ENCODE data around the gene FITM1. TPM values are rescaled to one million over a fixed set of nuclear protein-coding genes. Genes with fewer than 3 reads are reported as not detected.

FITM1 gene
- total RNA-seq, 1 experiment from 2014 or later = not detected

- H3K36me3 ChIP-seq = peaks cover 62% of the 10 kb centered on the region
- H3K27me3 ChIP-seq (replicated peaks) = no peaks in the 10 kb centered on the region
- H3K9me3 ChIP-seq (replicated peaks) = no peaks in the 10 kb centered on the region
- peaks cover 9% of the 10 kb centered on the region for H3K4me1 ChIP-seq (replicated peaks)
- H3K27ac ChIP-seq = peak overlapping the region; percentile 43
- no peak overlapping the region for H3K4me3 ChIP-seq
- DNase-seq (ENCODE audit: low read depth in 1 of 2, low spot score in 2 of 2) = no peak
Measured at GRCh38 chr14:24179294-24179960, 49.0 kb downstream of the FITM1 start.

DNA sequence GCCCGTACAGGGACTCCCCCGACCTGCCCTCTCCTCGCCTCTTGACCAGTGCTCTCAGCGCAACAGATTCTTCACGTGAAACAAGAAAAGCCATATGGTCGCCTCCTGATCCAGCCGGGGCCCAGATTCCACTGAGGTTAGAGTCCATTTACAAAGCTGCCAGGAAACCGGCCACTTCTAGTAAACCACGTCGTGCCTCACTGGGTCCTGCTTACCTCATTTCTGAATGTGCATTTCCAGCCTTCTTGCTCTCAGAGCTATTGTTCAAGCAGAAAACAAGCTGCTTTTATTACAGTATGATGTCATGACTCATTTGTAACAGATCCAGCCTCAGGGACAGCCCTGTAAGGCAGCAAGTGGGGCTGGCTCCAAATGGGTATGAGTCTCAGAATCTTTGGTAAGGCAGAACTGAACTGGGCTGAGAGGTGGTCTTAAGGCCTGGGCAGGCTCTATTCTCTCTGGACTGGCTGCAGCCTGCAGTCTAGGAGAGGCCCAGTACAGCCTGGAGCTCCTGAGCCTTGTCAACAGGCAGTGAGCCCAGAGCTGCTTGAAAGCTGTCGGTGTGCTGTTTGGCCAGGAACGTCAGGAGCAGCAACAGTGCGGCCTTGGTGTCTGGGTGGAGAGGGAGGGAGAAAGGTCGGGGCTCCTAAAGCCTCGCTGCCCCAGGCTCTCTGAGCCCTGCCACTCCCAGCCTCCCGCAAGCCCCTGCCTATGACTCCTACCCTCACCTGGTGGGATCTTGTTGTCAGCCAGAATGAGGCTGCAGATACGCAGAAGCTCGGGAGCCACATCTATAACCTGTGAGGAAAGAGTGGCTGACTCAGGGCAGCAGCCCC is 49.7 kb downstream of the FITM1 start:
- H3K27ac ChIP-seq = peak overlapping the region; percentile 43
- H3K36me3 ChIP-seq = peaks cover 70% of the 10 kb centered on the region

GRCh38 chr14:24181371-24182077 is 51.1 kb downstream of the FITM1 start:
- no peaks in the 10 kb centered on the region for H3K9me3 ChIP-seq (replicated peaks)
- H3K36me3 ChIP-seq = peaks cover 80% of the 10 kb centered on the region
- H3K27ac ChIP-seq = no peak overlapping the region
- no peak for DNase-seq (ENCODE audit: low read depth in 1 of 2, low spot score in 2 of 2)
- H3K27me3 ChIP-seq (replicated peaks) = no peaks in the 10 kb centered on the region
- H3K4me3 ChIP-seq = no peak overlapping the region
- peaks cover 9% of the 10 kb centered on the region for H3K4me1 ChIP-seq (replicated peaks)

More for the DNA sequence above, 49.7 kb downstream of the FITM1 start:
- Histone ChIP-seq H3K4me1 (replicated peaks) (peaks cover 9% of the 10 kb centered on the region), H3K4me3 (no peak overlapping the region), H3K9me3 (replicated peaks) (no peaks in the 10 kb centered on the region), H3K27me3 (replicated peaks) (no peaks in the 10 kb centered on the region)
- no peak for DNase-seq (ENCODE audit: low read depth in 1 of 2, low spot score in 2 of 2)

Other genes with a start within 250 kb of the FITM1 start
- 42.8 and 58.2 TPM in 2 replicates for gene DHRS4, start 176.9 kb upstream of the FITM1 start, total RNA-seq (2014; rRNA removed; shearing (Covaris generic))
- gene DHRS4L2, start 141.7 kb upstream of the FITM1 start, total RNA-seq (2014; rRNA removed; shearing (Covaris generic)) = 4.9 and 15.1 TPM in 2 replicates
- gene CARMIL3, start 78.7 kb upstream of the FITM1 start, total RNA-seq (2014; rRNA removed; shearing (Covaris generic)) = not detected in 2 replicates
- not detected in 2 replicates for gene CPNE6, start 59.1 kb upstream of the FITM1 start, total RNA-seq (2014; rRNA removed; shearing (Covaris generic))
- 4.8 and 5.3 TPM in 2 replicates for gene PCK2, start 36.3 kb upstream of the FITM1 start, total RNA-seq (2014; rRNA removed; shearing (Covaris generic))
- 43.1 and 44.0 TPM in 2 replicates for gene DCAF11, start 15.9 kb upstream of the FITM1 start, total RNA-seq (2014; rRNA removed; shearing (Covaris generic))
- gene NRL, start 15.7 kb upstream of the FITM1 start, total RNA-seq (2014; rRNA removed; shearing (Covaris generic)) = 1.4 TPM in 1 of 2 replicates, not detected in the other
- gene PSME1, start 5.5 kb downstream of the FITM1 start, total RNA-seq (2014; rRNA removed; shearing (Covaris generic)) = 168 and 199 TPM in 2 replicates
- gene EMC9, start 10.9 kb downstream of the FITM1 start, total RNA-seq (2014; rRNA removed; shearing (Covaris generic)) = 11.1 and 24.5 TPM in 2 replicates
- gene PSME2, start 16.0 kb downstream of the FITM1 start, total RNA-seq (2014; rRNA removed; shearing (Covaris generic)) = 161 and 167 TPM in 2 replicates
- gene RNF31, start 16.8 kb downstream of the FITM1 start, total RNA-seq (2014; rRNA removed; shearing (Covaris generic)) = 40.3 and 135 TPM in 2 replicates
- 21.8 and 24.3 TPM in 2 replicates for gene IRF9, start 30.6 kb downstream of the FITM1 start, total RNA-seq (2014; rRNA removed; shearing (Covaris generic))
- gene REC8, start 41.4 kb downstream of the FITM1 start, total RNA-seq (2014; rRNA removed; shearing (Covaris generic)) = 0.47 and 6.8 TPM in 2 replicates
- gene IPO4, start 58.2 kb downstream of the FITM1 start, total RNA-seq (2014; rRNA removed; shearing (Covaris generic)) = 25.1 and 27.6 TPM in 2 replicates
- gene TM9SF1, start 64.8 kb downstream of the FITM1 start, total RNA-seq (2014; rRNA removed; shearing (Covaris generic)) = 60.3 and 60.5 TPM in 2 replicates
- not detected in 2 replicates for gene TSSK4, start 75.0 kb downstream of the FITM1 start, total RNA-seq (2014; rRNA removed; shearing (Covaris generic))
- 23.0 and 29.9 TPM in 2 replicates for gene CHMP4A, start 82.8 kb downstream of the FITM1 start, total RNA-seq (2014; rRNA removed; shearing (Covaris generic))
- 13.6 and 30.8 TPM in 2 replicates for gene MDP1, start 85.4 kb downstream of the FITM1 start, total RNA-seq (2014; rRNA removed; shearing (Covaris generic))
- 234 and 316 TPM in 2 replicates for gene NEDD8, start 101.7 kb downstream of the FITM1 start, total RNA-seq (2014; rRNA removed; shearing (Covaris generic))
- gene GMPR2, start 102.3 kb downstream of the FITM1 start, total RNA-seq (2014; rRNA removed; shearing (Covaris generic)) = 46.1 and 64.8 TPM in 2 replicates
- gene TINF2, start 112.0 kb downstream of the FITM1 start, total RNA-seq (2014; rRNA removed; shearing (Covaris generic)) = 31.1 and 53.0 TPM in 2 replicates
- gene TGM1, start 132.5 kb downstream of the FITM1 start, total RNA-seq (2014; rRNA removed; shearing (Covaris generic)) = 0.76 TPM in 1 of 2 replicates, not detected in the other
- gene RABGGTA, start 140.9 kb downstream of the FITM1 start, total RNA-seq (2014; rRNA removed; shearing (Covaris generic)) = 18.0 and 30.4 TPM in 2 replicates
- gene DHRS1, start 169.1 kb downstream of the FITM1 start, total RNA-seq (2014; rRNA removed; shearing (Covaris generic)) = 5.4 and 20.5 TPM in 2 replicates
- 15.3 and 16.2 TPM in 2 replicates for gene NOP9, start 169.2 kb downstream of the FITM1 start, total RNA-seq (2014; rRNA removed; shearing (Covaris generic))
- not detected in 2 replicates for gene CIDEB, start 177.3 kb downstream of the FITM1 start, total RNA-seq (2014; rRNA removed; shearing (Covaris generic))
- 3.1 and 10.1 TPM in 2 replicates for gene LTB4R2, start 179.5 kb downstream of the FITM1 start, total RNA-seq (2014; rRNA removed; shearing (Covaris generic))
- 0.81 and 2.1 TPM in 2 replicates for gene LTB4R, start 180.8 kb downstream of the FITM1 start, total RNA-seq (2014; rRNA removed; shearing (Covaris generic))
- gene ADCY4, start 204.4 kb downstream of the FITM1 start, total RNA-seq (2014; rRNA removed; shearing (Covaris generic)) = not detected in 2 replicates
- not detected in 2 replicates for gene RIPK3, start 209.3 kb downstream of the FITM1 start, total RNA-seq (2014; rRNA removed; shearing (Covaris generic))
- gene NFATC4, start 237.5 kb downstream of the FITM1 start, total RNA-seq (2014; rRNA removed; shearing (Covaris generic)) = 14.6 and 23.6 TPM in 2 replicates

All from SJSA1 (cell line).